Stimulated activated CD4-positive, alpha-beta T cell treated with anti-CD3 and anti-CD28 coated beads, Interleukin-2, amount 100 ng/mL, for 4 hours (primary cell): ENCODE results near the gene CDH6.

Experiments used
- DNase-seq: peaks from one replicate; pipeline ENCODE4 v3.0.0-alpha.2; 2020; ENCODE audit warnings: low read depth

The CDH6 gene

GRCh38 chr5:31250201-31250600 lies 56.7 kb downstream of the CDH6 start:
- DNase-seq: no peak

GRCh38 chr5:31251032-31251431 lies 57.5 kb downstream of the CDH6 start:
- no peak for DNase-seq

- no peak for DNase-seq
These were observed 61.6 kb downstream of the CDH6 start for GRCh38 chr5:31255041-31255440.

GRCh38 chr5:31268256-31268655 lies 74.8 kb downstream of the CDH6 start:
- DNase-seq: no peak

GRCh38 chr5:31268686-31269085 lies 75.2 kb downstream of the CDH6 start:
- no peak for DNase-seq

- no peak for DNase-seq
These were observed 75.8 kb downstream of the CDH6 start for GRCh38 chr5:31269259-31269658.

- DNase-seq: no peak
These were observed 76.9 kb downstream of the CDH6 start for GRCh38 chr5:31270396-31270795.

GRCh38 chr5:31271567-31271966 lies 78.1 kb downstream of the CDH6 start:
- no peak for DNase-seq

- DNase-seq: no peak
These were observed 79.7 kb downstream of the CDH6 start for GRCh38 chr5:31273161-31273560.

- DNase-seq: no peak
These were observed 80.3 kb downstream of the CDH6 start for GRCh38 chr5:31273631-31274378.

- DNase-seq: no peak
These were observed 86.7 kb downstream of the CDH6 start for GRCh38 chr5:31280210-31280609.

- DNase-seq: no peak
These were observed 89.8 kb downstream of the CDH6 start for GRCh38 chr5:31283326-31283725.

- DNase-seq: no peak
These were observed 91.5 kb downstream of the CDH6 start for GRCh38 chr5:31285025-31285424.

GRCh38 chr5:31287985-31288384 lies 94.5 kb downstream of the CDH6 start:
- no peak for DNase-seq

GRCh38 chr5:31289429-31289828 lies 95.9 kb downstream of the CDH6 start:
- no peak for DNase-seq

- no peak for DNase-seq
These were observed 97.9 kb downstream of the CDH6 start for GRCh38 chr5:31291323-31291854.

- DNase-seq: no peak
These were observed 107.0 kb downstream of the CDH6 start for GRCh38 chr5:31300501-31300900.

- no peak for DNase-seq
These were observed 108.3 kb downstream of the CDH6 start for GRCh38 chr5:31301833-31302232.

GRCh38 chr5:31303688-31304087 lies 110.2 kb downstream of the CDH6 start:
- DNase-seq: no peak

GRCh38 chr5:31317665-31318064 lies 124.2 kb downstream of the CDH6 start:
- DNase-seq: no peak

- DNase-seq: no peak
These were observed 125.8 kb downstream of the CDH6 start for GRCh38 chr5:31319335-31319734.

- DNase-seq: no peak
These were observed 129.5 kb downstream of the CDH6 start for GRCh38 chr5:31322946-31323345.

GRCh38 chr5:31324842-31325241 lies 131.4 kb downstream of the CDH6 start:
- DNase-seq: no peak
